GM18507 (cell line): Measurements from ENCODE around the gene MB21D2.

Experiments
- DNase-seq: peaks from one replicate; pipeline ENCODE4 v3.0.0; 2011; ENCODE audit warnings: low read depth; ENCODE audit not compliant: insufficient read length; ENCODE audit errors: extremely low spot score
- FAIRE-seq: peaks from 2 replicates; lab custom pipeline; 2011; peaks lifted over from hg19 to GRCh38; lab: Jason Lieb, UNC

The MB21D2 gene

DNA sequence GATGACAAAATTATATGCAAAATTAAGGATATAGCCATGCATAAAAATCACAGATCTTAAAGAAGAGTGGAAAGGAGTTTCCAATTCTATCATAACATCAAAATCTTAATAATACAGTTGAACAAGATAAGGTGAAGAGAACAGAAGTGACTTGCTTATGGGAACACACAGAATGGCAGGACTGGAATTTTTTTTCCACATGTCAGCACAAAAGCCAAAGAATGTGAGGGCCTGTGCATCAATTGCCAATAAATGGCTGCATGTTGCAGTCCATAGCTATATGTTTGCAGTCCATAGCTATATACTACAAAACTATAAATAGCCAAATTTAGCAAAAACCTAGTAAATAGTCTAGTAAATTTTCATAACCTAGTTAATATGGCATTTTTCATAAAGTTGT lies 10.4 kb upstream of the MB21D2 start:
- FAIRE-seq, result no peak
- no peak for DNase-seq

DNA sequence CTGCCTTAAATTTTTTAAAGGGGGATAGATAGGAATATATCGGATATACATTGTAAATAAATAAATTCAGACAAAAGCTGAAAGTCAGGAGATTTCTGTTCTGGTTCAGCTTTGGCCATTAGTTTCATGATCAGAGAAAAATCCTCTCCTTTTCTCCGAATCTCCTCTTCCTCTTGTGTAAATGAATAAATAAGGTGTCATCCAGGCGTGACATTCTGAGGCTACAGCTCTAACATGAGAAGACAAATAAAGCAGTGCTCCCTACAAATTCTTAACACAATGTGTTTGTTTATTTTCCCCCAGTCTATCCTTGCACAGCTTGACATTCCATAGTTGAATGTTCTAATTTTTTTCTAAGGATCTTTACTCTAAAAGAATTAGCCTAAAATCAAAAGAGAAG lies 9.4 kb upstream of the MB21D2 start:
- no peak for DNase-seq
- FAIRE-seq, result no peak

DNA sequence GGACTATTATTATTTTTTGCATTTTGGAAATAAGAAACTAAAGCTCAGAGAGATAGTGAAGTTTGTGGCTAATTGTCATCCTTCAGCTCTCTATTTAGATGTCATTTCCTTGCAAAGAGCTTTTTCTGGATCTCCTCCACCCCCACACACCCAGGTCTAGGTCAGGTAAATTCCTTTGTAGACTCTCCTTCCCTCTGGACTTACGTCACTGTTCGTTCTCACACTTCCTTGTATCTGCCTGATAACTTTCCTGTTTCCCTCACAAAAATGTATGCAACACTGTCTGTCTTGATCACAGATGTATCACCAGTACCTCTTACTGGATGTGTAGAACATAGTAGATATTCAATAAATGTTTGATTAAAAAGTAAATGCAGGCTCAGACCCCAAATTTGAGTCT lies 6.1 kb upstream of the MB21D2 start:
- FAIRE-seq (no peak), DNase-seq (no peak)

DNA sequence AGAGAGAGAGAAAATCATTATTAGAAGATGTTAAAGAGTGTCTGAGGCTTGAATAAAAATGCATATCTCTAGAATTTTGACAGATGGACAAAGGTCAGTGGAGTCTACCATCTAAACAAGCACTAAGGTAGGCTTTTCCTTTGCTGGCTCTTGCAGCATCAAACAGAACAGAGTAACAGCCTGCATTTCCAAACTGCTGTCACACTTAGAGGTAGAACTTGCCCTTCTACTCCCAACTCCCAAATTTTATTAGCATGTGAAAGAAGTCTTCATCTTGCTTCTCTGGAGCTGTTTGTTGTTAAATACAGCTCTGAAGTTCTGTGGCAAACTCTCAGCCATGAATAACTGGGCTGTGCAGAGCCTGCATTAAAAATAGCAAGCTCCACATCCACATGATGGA lies 4.1 kb upstream of the MB21D2 start:
- no peak for DNase-seq
- no peak for FAIRE-seq

GRCh38 chr3:192920411-192920810 lies 2.8 kb upstream of the MB21D2 start:
- no peak for DNase-seq
- no peak for FAIRE-seq

DNA sequence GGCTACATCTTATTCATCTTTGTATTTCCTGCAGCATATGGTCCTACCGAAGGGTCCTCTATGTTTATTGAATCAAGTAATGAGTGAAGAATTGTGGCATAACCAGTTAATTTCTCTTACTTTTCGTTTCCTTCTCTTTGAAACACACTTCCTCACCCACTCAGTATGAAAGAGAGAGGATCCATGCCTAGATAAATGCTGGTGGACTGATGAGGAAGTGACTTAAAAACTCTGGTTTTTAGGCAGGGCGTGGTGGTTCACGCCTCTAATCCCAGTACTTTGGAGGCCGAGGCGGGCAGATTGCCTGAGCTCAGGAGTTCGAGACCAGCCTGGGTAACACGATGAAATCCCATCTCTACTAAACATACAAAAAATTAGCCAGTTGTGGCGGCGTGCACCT lies 2.2 kb upstream of the MB21D2 start:
- DNase-seq, result no peak
- no peak for FAIRE-seq

- FAIRE-seq (no peak), DNase-seq (no peak)
Observed at GRCh38 chr3:192918275-192918588, 576 bp upstream of the MB21D2 start.

- DNase-seq (no peak), FAIRE-seq (peak; percentile 83)
Observed at GRCh38 chr3:192917028-192917403, 640 bp downstream of the MB21D2 start.

DNA sequence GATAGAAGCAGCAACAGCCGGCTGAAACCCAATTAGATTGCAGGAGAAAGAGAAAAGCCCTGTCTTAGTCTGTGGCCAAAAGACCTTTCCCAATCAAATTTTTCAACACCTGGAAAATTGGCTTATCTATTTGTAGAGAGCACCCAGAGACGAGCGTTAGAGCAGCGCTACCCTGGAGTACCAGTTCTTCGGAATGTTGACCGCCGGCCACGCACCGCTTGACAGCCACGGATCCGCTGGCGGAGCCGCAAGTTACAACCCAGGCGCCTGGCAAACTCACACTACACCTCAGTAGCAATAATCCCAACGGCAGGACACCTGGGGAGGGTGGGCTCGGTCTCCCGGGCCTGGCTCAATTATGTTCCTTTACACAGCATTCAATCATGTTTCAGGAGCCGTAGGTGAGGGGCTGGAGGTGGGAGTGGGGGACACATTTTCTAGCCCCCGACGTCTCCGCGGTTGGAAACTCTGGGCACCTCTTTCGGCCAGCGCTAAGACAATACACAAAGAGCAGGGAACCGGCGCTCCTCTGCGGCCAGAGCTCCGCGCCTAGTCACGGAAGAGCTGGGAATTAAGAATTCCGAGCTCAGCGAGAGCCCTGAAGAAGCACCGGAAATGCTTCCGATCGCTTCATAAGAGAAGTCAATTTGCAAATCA lies 1.2 kb downstream of the MB21D2 start:
- FAIRE-seq (no peak), DNase-seq (no peak)

GRCh38 chr3:192915722-192916121 lies 1.9 kb downstream of the MB21D2 start:
- DNase-seq (no peak), FAIRE-seq (no peak)

DNA sequence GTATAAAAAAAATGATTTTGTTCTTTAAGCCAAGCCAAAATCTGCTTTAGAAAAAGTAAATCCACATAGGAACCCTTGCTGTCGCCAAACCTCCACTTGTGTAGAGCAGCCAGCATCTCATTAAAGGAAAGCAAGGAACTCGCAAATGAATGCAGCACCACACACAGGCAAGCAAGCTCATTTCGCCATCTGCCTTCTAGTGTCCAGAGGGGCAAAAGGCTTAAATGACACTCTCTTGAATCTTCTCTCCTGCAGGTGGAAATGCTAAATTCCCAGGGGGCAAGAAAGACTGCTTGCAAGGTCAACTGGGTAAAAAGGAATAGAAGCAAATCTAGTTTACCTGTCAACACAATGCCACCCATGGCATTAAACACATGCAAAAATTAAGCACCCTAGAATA lies 2.4 kb downstream of the MB21D2 start:
- DNase-seq (no peak), FAIRE-seq (peak; percentile 93)

- DNase-seq (no peak), FAIRE-seq (no peak)
Observed at GRCh38 chr3:192914848-192915247, 2.8 kb downstream of the MB21D2 start.

DNA sequence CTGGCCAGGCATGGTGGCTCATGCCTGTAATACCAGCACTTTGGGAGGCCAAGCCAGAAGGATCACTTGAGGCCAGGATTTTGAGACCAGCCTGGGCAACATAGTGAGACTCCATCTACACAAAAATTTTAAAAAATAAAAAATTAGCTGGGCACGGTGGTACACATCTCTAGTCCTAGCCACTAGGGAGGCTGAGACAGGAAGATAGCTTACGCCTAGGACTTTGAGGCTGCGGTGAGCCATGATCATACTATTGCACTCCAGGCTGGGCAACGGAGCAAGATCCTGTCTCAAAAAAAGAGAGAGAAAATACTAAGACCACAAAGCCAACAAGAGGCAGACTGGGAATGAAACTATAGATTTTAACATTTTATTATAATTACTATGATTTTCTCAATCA lies 4.1 kb downstream of the MB21D2 start:
- no peak for DNase-seq
- FAIRE-seq, result peak; percentile 54

DNA sequence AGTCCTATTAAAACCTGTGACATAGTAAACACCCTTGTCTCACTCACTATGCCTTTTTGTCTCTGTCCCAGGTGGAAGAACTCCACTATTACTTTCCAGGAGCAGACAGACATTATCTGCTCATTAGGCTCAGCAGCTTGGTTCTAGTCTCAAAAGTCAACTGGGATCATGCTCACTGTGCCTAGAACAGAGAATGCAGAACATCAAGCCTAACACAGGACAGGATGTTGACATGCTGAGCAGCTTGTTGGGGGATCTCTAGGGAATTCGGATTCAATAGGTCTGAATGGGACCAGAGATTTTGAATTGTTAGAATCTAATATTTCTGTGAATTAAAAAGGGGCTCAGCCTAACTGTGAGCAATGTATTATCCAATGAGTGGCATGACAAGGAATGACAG lies 6.4 kb downstream of the MB21D2 start:
- DNase-seq (no peak), FAIRE-seq (peak; percentile 58)

GRCh38 chr3:192907784-192908183 lies 9.9 kb downstream of the MB21D2 start:
- FAIRE-seq (no peak), DNase-seq (no peak)

- FAIRE-seq (no peak), DNase-seq (no peak)
Observed at GRCh38 chr3:192906940-192907339, 10.7 kb downstream of the MB21D2 start.

GRCh38 chr3:192905980-192906678 lies 11.5 kb downstream of the MB21D2 start:
- FAIRE-seq, result no peak

GRCh38 chr3:192904632-192905289 lies 12.9 kb downstream of the MB21D2 start:
- no peak for DNase-seq
- no peak for FAIRE-seq

More at GRCh38 chr3:192905980-192906678, 11.5 kb downstream of the MB21D2 start:
- DNase-seq, result no peak

GRCh38 chr3:192902549-192902948 lies 15.1 kb downstream of the MB21D2 start:
- FAIRE-seq (no peak), DNase-seq (no peak)

DNA sequence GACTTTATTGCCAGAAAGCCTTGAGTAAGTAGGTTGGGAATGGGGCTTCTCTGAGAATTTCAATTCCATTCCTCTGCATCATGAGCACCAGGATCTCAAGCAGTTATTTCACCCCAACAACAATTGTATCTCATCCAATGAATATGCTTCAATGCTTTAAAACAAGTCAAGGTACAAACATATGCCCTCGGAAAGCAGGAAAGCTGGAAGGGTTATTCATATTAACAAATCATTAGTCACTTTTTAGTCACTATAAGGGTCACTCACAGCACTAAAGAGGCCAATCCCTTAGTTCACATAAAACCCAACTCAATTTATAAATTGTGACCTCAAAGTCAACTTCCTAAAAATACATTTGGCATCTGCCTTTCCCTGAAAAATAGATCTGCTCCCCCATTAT lies 16.2 kb downstream of the MB21D2 start:
- DNase-seq, result no peak
- no peak for FAIRE-seq

DNA sequence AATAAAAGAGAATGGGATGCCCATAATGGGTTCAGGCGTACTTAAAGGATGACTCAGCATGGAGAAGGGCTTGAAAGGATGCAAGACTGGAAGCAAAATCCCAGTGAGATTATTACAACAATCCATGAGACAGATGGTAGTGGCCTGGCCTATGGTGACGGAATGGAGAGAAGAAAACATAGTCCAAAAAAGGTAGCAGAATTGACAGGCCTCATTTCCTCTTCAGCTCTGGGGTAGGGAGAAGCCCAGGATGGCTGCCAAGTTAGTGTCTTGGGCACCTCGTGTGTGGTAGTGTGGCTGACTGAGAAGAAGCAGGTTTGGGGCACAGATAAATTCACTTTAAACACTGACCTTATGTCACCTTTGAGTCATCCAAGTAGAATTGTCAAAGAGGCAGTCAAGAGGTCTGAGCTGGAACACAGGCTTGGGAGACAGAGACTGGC lies 18.1 kb downstream of the MB21D2 start:
- no peak for FAIRE-seq

More for the DNA sequence above, 18.1 kb downstream of the MB21D2 start:
- DNase-seq, result no peak
